GM23248 (cell line): ENCODE data around the gene CTCF.

Source experiments
- EZH2 ChIP-seq: fragments of 200-600 bp; sonication (generic); IDR thresholded peaks from 2 replicates; pipeline ENCODE4 v1.6.1; 2018; ENCODE audit warnings: antibody characterized with exemption, mild to moderate bottlenecking; ENCODE audit not compliant: insufficient read depth, poor library complexity, severe bottlenecking
- EZH2phosphoT487 ChIP-seq: fragments of 200-600 bp; sonication (generic); IDR thresholded peaks from 2 replicates; pipeline ENCODE4 v1.6.1; 2018; ENCODE audit warnings: antibody characterized with exemption, moderate library complexity, mild to moderate bottlenecking, low read depth; ENCODE audit not compliant: insufficient read depth

DNA sequence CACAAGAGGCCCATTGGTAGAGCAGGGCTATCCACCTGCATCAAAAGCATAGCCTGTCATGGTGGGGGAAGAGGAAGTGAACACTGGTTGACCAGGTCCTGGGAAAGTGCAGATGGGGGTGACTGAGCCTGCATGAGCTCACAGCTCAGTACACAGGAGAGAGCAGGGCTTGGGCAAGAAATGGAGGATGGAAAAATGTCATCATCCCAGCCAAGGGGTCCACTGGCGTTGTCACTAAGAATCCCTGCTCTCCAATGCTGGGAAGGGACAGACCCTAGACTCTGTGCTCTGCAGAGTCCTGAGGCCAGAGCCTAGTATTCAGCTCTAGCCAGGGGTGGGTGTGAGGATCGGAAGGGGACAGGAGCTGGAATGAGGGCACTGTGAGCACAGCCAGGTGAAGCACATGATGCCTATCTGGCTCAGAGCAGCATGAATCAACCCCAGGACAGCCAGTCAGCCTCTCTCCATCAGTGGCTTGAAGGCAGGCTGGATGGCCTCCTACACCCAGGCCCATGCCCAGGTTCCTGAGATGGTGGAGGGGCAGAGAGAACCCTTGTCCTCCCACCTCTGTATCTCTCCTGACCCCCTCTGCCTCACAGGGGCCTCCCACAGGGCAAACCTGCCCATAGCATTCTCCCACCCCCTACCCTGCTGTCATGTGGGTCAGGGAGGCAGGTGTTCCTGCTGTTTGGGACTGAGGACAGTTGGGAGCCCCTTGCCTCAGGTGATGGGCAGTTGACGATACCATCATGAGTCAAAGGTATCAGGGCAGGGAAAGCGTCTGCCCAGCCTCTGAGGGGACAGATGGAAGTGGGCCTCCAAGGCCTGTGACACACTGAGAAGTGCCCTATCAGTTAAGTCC is 13.8 kb upstream of the CTCF start:
- no peak for TF ChIP-seq EZH2
- no peak for TF ChIP-seq EZH2phosphoT487
